Measurements from ENCODE around the gene MRE11.

DNA sequence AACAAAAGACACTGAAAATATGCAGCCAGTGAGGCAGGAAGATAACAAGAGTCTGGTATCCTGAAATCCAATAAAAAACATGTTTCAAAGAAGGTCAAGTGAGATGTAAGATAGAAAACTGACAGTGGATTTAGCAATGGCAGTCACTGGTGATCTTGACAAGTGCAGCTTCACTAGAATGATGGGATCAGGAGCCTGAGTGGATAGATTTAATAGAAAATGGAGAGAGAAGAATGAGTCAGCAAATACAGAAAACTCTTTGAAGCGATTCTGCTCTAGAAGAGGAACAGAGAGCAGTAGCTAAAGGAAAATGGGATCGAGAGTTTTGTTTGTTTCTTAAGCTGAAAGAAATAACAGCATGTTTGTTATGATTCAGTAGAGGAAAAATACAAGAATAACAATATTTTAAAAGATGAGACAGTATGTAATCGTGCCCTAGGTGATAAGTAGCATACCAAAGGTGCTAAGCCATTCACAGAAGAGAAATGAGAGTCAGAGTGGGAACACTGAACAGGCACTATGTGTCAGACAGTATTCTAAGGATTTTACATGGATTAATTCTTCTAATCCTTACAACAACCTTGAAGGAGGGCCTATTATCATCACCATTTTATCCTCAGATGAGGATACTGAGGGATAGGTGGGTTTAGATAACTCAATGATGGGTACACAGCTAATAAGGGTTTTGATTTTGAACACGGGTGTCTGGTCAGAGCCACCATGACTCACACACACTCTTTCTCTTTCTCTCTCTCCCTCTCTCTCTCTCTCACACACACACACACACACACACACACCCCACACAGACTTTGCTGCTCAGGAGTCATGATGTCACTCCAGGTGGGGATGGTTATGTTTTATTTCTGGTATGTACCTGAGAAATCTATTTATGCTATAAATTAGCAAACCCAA, 36.3 kb downstream of the MRE11 start:
- TF ChIP-seq, protein P1, sequence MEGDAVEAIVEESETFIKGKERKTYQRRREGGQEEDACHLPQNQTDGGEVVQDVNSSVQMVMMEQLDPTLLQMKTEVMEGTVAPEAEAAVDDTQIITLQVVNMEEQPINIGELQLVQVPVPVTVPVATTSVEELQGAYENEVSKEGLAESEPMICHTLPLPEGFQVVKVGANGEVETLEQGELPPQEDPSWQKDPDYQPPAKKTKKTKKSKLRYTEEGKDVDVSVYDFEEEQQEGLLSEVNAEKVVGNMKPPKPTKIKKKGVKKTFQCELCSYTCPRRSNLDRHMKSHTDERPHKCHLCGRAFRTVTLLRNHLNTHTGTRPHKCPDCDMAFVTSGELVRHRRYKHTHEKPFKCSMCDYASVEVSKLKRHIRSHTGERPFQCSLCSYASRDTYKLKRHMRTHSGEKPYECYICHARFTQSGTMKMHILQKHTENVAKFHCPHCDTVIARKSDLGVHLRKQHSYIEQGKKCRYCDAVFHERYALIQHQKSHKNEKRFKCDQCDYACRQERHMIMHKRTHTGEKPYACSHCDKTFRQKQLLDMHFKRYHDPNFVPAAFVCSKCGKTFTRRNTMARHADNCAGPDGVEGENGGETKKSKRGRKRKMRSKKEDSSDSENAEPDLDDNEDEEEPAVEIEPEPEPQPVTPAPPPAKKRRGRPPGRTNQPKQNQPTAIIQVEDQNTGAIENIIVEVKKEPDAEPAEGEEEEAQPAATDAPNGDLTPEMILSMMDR (conservative IDR thresholded peaks at IDR 0.05; ENCODE audit: low read depth, low read length): no peak
- TF ChIP-seq EZH2 (IDR thresholded peaks at IDR 0.05; ENCODE audit: low read length, unreplicated experiment): no peak
